HTERT RPE-1 (cell line): ENCODE results near the gene SLIT3.

ENCODE experiments used
- in situ Hi-C: fragments of 300-500 bp; cut with MboI; formaldehyde crosslinking; loops from 4 replicates; pipeline ENCODE4 v1.14.3; 2020; ENCODE audit warnings: low sequenced_read_pairs

The SLIT3 gene

DNA sequence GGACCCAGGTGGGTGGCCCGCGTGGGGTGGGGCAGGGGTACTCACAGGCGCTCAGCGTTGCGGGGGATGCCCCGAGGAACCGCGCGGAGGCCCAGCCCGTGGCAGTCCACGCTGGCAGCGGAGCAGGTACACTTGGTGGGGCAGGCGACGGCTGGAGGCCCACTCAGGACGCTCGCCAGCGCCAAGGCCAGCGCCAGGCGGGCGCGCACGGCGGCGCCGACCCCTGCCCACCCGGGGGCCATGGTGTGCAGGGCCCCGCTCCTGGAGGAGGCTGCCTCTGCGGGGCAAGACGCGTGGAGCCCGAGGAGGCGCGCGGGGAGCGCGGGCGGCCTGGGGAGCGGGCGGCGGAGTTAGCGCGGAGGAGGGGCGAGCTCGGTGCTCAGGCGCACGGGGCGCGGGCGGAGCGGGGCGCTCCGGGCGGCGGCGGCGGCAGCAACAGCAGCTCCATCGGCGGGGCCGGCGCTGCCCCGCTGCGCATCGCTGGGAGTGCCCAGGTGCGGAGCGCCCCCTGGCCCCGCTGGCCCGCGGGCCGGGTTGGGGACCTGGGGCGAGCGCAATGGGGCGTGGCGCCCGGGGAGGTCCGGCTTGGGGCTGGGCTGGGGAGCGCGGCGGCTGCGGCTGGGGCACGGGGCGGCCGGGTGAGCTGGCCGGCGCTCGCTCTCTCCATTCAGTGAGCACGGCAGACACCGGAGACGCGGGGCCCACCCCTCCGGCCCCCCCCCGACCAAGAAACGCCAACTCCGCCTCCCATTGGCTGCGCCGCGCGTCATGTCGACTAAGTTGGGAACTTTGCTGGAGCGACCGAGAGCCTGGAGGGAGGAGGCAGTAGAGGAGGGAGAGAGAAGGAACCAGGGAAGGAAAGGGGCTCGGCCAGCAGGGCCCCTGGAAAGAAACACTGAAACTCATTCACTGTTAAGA, at the start of gene SLIT3:
TSS of gene SLIT3 (minus strand) at position 672 of the 918 bp plus-strand sequence. CDS start at position 242, 430 bp downstream.
- in situ Hi-C loops: no loop called here

DNA sequence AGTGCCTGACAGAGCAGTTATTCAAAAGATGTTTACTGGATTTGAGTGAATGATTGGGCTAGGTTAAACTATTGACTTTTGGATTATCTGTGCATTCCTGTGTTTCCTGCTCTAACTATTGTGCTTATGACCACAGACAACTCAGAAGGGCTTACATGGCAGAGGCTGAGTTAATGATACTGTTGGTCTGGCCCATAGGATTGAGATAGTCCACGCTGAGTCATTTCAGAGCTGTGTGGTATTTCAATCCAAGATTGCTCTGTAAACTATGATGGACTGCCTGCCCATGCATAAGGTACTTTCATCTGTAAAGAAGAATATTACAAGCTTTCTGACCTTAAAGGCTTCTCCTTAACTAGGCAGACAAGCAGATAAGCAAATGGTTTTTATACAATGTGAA, 49.1 kb upstream of the SLIT3 start:
- in situ Hi-C loops: no loop called here

DNA sequence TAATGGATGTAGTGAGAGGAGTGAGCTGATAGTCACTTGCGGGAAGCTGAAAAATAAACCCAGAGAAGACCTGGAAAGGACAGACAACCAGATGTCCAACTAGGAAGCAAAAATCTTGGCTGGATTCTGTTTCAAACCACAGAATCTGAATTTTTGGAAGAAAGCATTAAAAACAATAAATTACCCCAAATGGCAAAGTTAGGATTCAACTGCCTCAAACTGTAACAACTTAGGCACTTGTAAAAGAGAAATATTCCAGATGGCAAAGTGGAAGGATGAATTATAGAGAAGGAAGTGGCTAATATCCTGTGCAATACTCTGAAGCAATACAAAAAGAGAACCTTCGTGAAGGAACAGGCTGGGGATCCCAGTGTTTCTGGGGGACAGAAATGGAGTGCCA, 46.8 kb upstream of the SLIT3 start:
- in situ Hi-C loops: no loop called here

DNA sequence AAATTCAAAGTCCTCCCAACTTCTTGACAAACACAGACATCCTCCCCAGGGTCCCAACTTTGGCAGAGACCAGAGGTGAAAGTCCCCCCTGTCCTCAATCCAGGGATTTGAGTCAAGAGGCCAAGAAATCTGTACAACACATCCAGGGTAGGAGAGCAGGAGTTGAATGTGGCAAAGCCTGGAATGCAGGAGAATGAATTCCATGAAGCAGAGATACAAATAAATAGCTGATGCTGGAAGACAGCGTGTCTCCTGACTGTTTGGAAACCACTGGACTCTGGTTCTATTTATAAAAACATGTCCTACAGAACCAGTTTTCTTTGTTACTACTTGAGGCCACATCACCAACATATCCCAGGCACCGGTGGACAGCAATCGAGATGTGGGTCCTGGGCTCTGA, 43.7 kb upstream of the SLIT3 start:
- in situ Hi-C loops: no loop called here

DNA sequence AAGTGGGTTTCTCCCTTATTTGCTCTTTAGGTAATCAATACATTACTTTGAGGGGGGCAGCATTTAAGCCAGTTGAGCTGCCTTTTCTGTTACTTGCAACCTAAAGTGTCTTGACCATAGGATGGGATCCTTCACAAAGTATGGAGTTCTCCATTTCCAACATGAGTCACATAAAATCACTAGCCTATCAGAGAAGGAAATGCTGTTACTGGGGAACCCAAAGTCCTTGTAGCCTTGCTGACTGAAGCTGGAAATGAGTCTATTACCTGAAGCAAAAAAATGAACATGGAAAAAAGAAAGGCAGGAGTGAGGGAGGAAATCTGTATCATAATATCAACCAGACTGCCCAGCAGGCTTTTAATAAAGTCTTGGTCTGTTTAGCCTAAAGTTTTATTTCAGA, 42.8 kb upstream of the SLIT3 start:
- in situ Hi-C loops: no loop called here

DNA sequence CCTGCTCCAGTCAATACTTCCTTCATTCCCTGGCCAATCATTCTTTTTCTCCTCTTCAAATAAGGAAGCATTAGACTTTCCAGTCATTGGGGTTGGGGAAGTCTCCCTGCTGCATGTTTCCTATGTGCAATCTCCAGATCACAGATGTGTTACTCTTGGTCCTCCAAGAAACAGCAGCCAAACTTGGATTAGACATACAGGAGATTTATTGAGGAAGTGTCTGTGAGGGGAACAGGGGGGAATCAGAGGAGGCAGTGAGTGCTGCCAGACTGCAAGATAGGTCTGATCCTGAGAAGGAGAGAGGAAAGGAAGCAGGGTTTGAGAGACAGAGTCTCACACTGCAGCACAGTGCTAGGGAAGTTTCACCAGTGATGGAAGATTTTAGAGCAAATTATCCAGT, 40.6 kb upstream of the SLIT3 start:
- in situ Hi-C loops: no loop called here

DNA sequence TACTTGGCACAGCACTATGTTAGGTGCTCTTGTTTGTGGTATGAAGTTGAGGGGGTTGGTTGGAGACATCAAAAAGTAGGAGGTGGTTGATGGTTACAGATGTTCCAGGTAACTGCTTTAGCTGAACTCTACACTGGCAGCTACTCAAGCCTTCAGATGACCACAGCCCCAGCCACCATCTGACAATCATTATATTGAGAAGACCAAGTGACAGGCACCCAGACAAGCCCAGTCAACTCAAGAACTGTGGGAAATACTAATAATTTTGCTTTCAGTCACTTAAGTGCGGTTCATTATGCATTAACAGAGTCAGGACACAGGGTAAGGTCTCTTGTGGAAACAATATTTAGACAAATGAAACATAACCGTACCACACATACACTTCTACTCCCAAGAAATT, 38.9 kb upstream of the SLIT3 start:
- in situ Hi-C loops: no loop called here

DNA sequence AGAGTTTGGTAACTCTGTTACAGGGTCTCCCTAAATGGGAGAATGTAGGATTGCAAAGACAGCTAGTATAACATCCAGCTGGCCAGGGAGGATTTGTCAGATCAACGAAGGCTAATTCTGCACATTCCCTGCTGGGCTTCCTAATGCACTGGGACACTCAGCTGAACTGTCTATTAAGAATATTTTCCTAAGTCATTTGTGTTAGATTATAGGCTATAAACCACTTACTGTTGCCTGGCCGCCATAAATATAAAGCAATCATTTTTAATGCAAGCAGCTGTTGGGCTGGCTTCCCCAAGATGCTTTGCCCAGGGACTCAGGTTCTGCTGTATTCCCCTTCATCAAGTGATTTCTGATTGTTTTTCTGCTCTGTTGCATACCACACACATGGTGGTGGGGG, 35.3 kb upstream of the SLIT3 start:
- in situ Hi-C loops: no loop called here

DNA sequence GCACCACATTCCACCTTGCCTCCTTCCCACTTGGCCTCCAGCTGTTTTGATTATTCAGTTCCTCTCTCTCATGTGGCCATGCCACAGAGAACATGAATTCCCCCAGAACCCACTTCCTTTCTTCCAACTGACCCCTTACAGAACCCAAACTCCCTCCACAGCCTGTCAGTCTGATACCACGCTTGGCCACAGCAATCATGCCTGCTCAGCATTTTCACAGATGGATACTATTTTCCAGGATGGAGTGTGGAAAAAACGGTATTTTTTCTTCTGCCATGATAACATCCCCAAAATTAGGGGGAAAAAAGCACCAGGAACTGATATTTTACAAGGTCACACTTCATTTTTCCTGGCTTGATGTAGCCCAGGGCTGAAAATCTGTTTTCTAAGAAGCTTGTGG, 34.9 kb upstream of the SLIT3 start:
- in situ Hi-C loops: no loop called here

DNA sequence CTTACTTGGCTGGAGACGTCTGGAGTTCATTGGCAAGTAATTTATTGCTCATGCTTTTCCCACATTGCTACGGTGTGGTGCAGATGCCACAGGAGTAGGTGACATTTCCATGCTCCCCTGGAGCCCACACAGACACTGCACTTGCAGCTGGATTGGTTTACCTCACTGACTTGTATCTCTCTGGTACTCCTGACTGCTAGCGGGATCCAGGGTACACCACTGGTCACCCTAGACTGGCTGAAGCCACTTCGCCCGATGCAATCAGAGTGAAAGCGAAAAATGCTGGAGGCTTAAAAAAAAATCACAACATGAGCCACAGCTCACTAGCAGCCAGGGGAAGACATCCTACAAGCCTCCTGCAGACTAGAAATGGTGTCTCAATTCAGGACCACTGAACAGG, 32.6 kb upstream of the SLIT3 start:
- in situ Hi-C loops: no loop called here

DNA sequence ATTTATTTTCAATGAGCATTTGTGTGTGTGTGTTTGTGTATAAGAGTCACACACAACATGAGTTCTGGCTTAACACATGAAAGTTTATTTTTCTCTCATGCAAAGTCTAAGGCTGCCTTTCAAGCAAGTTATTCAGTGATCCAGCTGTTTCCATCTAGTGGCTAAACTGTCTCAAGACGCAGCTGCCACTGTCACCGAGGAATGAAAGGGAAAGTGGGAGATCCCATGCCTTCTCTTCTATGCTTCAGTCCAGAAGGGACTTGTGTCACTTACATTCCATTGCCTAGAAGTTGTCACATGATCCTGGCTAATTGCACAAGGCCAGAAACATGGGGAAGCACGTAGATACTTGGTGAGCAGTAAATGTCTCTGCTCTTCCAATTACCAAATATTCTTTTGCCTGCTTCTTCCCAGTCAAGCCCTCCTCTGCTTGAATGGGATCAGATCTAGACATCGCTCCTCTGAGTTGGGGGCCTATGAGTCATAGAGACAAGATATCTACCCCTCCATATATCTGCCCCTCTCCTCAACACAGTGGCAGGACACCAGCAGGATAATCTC, 30.4 kb upstream of the SLIT3 start:
- in situ Hi-C loops: no loop called here

DNA sequence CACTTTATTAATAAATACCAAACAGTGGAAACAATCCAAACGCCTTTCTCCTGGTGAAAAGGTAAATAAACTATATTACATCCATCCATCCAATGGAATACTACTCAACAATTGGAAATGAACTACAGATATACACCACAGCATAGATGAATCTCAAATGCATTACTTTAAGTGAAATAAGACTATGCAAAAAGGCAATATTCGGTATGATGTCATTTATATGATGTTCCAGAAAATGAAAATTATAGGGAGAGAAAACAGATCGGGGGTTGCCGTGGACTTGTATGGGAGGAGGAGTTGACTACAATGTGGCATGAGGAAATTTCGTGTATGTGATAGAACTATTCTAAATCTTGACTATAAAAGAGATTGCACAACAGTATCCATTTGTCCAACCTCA, 27.5 kb upstream of the SLIT3 start:
- in situ Hi-C loops: no loop called here

DNA sequence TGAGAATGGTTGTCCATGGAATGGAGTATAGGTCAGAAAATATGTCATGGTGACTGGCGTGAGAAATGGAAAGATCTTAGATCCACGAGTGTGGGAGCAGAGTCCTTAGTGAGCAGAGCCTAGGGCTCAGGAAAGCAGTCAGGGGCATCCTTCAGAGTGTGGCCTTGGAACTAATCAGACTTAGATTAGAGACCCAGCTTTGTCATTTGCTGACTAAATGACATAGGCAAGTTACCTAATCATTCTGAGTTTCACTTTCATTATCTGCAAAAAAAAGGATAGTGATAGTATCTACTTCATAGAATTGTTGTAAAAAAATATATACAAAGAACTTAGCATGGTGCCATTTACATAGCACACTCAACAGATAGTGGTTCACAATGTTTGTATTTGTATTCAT, 24.3 kb upstream of the SLIT3 start:
- in situ Hi-C loops: no loop called here

DNA sequence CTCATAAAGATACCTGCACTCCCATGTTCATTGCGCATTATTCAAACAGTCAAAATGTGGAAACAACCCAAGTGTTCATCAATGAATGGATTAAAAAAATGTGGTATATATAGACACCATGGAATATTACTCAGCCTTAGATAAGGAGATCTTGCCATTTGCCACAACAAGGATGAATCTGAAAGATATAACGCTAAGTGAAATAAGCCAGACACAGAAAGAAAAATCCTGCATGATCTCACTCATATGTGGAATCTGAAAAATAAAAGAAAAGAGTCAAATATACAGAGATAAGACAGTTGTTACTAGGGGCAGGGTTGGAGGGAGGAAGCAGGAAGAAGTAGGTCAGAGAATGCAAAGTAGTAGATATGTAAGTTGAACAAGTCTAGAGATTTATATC, 17.6 kb upstream of the SLIT3 start:
- in situ Hi-C loops: no loop called here

DNA sequence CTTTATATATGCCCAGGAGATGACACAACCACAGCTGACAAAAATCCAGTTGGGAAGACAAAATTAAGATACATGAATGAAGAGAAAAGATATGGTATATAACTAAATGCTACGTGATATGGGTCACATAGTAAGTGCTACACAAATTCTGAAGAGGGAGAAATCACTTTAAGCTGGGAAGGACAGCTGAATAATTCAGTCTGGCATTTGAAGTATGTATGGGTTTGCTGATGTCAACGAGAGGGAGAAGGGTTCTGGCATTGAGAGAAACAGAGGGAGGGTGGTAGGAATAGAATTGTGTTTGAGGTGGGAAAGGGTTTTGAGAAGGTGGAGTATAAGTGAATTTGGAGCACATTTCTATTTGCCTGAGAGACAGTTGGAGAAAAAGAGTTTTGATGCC, 6.7 kb upstream of the SLIT3 start:
- in situ Hi-C loops: no loop called here

DNA sequence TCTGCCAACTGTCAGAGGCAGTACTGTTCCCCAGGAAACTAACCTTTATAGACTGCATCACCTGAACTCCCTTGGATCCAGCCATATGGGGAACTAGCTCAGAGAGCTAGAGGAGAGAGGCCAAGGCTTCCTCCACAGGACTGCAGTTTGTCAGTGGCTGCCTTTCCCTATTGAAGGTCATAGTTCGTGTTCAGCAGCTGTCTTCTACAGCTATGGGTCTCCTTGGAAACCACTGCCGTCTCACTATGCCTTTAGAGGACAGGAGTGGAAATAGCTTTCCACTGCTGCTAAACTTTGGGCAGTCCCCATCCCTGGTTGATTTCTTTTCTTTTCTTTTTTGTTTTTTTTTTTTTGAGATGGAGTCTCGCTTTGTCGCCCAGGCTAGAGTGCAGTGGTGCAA, 4.4 kb upstream of the SLIT3 start:
- in situ Hi-C loops: no loop called here

DNA sequence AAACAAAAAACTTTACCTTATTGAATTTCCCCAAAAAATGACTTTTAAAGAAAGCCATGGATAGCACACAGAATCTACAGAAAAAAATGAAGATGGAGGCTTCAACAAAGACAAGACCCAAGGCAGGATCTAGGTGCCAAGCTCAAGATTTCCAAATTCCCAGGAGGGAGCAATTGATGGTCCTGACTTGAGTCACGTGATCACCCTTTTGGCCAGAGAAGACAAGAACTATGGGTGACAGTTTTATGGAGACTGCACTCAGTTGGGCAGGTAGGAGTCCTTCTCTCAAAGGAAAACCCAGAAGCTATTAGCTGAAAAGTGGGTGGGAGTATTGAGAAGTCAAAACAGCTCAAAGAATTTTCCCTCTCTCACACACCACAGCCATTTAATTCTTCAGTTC, 3.2 kb upstream of the SLIT3 start:
- in situ Hi-C loops: no loop called here

DNA sequence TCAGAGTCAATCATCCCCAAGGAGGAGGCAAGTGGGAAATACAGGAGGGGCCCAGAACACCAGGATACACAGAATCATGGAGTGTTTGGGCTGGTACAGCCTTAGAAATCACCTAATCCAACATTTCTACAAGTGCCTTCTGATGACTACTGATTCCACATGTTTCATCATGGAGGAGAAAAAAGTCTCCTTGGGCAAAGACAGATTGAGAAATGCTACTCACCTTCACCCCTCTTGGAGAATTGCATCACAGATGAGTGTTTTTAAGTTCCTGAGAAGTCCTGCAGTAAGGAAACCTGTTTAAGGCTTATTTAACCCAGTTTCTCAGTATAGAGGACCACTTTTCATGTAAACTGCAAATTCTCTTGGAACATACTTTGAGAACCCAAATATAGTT, 2.2 kb upstream of the SLIT3 start:
- in situ Hi-C loops: no loop called here

DNA sequence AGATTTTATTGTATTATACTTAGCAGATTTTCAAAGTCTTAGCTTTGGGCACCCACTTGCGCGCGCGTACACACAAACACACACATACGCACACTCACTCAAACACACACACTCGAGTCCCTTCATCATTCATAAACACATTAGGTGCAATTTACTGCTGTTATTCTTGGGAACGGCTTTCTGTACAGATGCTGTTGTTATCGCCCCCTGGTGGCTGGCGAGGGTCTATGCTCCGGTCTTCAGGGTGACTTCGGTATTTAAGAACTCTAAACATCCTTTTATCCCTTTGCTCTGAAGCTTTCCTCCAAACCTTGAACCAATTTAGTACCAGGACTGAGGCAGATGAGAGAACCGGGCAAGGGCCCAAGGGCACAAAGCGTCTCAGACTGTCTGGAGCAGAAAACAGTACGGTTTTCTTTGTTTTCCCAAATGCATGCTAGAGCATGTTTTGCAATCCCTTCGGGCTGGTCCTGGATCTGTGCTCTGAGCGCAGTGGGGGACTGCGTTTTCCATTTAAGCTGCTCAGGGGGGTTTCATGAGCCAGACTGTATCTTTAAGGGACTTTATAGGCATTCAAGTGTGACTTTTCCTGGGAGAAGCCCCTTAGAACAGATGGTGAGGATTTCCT, 1.7 kb upstream of the SLIT3 start:
- in situ Hi-C loops: no loop called here

DNA sequence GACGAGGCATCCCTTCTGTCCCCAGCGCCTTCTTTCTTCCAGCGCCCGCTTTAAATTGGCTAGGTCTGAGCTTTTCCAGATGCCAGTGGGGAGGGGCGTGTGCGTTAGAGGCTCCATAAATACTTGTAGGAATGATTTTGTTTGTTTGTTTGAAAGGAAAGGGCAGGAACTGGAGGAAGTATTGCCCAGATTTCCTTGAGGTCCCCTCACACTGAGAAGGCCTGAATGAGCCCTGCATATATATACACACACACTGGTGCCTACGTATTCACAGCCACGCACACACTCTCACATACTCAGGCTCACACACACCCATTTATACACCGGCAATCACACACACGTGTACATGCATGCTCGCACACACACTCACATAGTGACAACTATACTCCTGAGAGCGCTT, 1.0 kb upstream of the SLIT3 start:
- in situ Hi-C loops: no loop called here

DNA sequence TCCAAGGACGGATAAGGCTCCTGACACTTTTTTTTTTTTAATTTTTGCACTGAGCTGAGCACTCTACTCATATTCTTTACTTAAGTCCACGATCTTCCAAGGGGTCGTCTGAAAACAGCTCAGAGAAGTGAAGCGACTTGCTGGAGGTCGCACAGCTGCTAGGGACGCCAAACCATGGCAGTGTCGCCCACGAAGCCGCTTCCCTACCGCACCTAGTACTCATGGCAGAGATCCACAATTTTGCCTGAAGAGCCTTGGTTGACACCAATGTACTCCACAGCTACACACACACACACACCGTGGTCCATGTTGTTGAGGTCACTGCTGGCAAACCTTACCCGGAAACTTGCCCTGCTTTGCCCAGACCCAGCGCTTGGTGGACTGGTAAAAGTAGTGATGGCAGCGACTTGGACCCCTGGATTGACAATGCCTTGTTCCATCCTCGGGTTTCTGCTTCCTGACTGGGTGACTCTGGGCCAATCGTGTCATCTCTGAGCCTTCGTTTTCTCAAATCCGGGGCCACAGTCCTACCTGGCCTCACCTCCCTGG, 521 bp upstream of the SLIT3 start:
- in situ Hi-C loops: no loop called here
